Right kidney (tissue), 1 donor: Measurements from ENCODE around the gene ETFA.

Source experiments
- DNase-seq: peaks from one replicate; pipeline ENCODE4 v3.0.0-alpha.2; 2016

The ETFA gene

GRCh38 chr15:76221085-76221767 is 90.0 kb downstream of the ETFA start:
- no peak for DNase-seq

GRCh38 chr15:76217882-76218217 is 93.4 kb downstream of the ETFA start:
- no peak for DNase-seq

DNA sequence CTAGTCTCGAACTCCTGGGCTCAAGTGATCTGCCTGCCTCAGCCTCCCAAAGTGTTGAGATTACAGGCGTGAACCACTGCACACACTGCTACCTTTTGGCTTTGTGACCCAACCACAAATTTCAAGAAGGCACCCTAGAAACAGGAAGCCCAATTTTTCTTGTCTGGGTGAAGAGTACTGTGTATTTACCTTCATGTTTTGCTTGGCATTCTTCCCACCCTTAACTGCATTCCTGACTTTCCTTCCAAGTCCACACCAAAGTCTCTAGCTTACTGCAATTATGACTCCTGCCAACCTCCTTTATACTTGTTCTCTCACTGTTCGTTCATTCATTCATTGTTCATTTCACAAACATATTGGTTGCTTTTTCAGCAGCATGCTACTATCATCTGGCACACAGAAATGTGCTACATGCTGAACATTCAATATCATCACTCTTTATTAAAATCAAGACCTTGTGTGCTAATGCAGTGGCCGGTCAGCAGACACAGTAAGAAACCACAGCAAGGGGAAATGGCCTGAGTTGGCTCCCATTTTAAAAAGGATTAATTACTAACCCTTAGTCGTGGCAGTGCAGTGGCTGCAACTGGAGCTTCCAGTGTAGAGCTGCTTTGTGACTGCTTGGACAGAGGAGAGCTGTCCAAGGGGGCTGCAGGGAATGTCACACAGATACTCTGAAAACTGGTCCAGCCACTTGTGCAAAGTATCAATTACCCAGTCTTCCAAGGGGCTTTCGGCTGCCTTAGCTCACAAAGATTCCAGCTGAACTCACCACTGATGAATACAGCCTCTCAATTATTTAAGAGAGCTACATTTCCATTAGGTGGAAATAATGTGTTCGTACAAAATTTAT is 94.0 kb downstream of the ETFA start:
- no peak for DNase-seq

DNA sequence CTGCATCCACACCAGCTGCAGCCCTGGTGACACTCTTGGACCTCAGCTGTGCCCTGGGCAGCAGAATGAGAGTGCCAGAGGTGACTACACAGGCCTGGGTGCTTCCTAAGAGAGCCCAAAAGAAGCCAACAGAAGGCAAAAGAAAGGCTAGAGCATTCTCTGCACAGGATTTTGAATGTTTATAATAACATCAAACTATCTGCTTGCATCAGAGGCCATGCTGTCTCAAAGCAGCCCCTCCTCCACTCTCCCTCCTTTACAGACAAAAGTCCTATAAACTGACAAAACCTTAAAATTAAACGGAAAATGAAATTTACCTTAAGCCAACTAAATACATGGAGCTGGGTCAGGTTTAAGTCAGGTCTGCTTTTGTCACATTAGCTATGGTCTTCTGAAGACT is 95.6 kb downstream of the ETFA start:
- no peak for DNase-seq

- DNase-seq = no peak
Measured at GRCh38 chr15:76209942-76210341, 101.3 kb downstream of the ETFA start.

DNA sequence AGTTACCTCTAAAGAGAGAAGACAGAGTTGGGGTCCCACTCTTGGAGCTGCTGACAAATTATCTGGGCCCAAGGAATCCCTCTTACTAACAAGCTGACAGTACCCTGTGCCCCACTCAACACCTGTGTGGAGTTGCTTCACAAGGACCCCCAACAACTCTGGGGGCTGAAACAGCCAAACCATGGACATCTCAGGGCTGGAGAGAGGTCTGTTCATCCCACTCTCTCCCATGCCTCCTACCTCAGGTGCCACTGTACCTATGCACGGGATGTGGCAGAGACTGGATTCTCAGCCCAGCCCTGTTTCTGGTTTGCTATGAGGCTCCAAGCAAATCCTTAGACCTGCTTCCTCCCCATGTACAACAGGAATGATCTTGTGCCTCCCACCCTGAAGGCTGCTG is 101.7 kb downstream of the ETFA start:
- DNase-seq = no peak

DNA sequence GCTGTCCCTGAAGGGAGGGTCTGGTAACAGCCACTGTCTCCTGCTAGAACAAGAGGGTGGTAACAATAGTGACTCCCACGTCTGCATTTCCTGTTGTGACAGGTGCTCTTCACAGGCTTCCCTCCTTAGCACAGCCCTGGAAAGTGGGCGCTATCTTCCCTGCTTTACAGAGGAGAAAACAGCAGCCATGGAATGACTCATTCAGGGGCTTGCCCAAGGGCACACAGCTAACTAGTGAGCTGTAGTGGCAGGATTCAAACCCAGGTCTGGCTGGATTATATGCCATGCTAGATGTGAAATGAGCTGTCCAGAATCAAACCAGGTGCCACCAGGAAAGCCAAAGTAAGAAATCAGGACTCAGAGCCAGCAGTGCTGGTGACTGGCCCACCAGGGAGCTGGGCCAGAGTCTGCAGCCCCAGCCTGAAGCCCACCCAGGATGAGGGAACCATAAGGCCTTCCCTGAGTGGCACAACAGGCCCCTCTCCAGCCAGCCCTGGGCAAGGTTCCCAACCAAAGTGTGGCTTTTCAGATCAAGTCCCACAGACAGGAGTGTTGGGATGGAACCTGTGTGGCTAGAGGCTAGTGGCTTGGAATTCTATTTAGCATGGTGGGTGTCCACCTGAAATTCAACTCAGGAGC is 102.4 kb downstream of the ETFA start:
- no peak for DNase-seq

DNA sequence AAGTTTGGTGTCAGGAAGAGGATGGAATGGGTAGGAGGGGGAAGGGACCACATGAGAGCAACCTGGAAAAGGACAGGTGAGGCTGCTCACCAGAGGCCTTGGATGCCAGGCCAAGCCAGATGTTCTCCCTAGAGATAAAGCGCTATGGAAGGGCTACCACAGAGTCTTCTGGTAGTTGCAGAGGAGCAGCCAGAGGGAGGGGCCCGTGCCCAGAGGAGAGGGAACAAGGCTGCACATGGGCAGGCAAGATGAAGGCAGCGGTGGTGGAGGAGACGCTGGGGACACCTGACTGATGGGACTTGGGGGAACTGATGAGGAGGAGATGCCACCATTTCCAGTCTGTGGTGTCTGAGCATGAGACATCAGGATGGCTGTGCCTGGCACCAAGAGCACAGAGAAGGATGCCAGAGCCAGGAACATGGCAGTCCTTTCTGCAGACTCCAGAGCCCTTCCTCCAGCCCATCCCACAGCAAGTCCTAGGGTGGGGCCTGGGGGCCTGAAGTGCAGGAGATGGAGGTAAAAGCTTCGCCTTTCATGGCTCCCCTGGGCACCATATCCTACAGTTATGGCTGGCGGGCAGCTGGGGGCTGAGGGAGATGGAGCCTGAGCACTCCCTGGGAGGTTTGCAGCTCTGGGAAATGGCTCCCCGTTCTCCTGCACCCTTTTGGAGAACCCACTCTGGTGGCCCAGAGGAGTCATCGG is 103.0 kb downstream of the ETFA start:
- DNase-seq = no peak

GRCh38 chr15:76206325-76206976 is 104.8 kb downstream of the ETFA start:
- DNase-seq = no peak

DNA sequence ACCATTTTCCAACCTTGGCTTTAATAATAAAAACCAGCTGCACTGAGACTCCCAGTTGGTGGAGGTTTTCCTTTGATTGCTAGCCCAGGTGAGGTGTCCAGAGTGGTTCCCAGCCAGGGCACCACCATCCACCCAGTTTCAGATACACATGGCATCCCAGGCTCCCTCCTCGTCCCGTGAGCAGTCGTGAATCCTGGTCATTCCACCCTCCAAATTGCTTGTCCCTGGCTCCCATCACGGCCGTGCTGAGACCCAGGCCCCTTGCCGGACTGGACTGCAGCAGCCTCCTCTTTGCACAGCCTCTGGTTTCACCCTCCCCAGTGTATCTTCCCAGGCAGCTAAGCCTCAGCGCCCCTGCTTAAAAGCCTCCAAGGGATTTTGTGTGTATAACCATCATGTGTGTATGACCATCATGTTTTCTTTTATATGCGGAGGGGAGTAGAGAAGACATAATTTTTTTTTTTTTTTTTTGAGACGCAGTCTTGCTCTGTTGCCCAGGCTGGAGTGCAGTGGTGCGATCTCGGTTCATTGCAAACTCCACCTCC is 106.3 kb downstream of the ETFA start:
- DNase-seq = no peak

- no peak for DNase-seq
Measured at GRCh38 chr15:76204109-76204845, 107.0 kb downstream of the ETFA start.

DNA sequence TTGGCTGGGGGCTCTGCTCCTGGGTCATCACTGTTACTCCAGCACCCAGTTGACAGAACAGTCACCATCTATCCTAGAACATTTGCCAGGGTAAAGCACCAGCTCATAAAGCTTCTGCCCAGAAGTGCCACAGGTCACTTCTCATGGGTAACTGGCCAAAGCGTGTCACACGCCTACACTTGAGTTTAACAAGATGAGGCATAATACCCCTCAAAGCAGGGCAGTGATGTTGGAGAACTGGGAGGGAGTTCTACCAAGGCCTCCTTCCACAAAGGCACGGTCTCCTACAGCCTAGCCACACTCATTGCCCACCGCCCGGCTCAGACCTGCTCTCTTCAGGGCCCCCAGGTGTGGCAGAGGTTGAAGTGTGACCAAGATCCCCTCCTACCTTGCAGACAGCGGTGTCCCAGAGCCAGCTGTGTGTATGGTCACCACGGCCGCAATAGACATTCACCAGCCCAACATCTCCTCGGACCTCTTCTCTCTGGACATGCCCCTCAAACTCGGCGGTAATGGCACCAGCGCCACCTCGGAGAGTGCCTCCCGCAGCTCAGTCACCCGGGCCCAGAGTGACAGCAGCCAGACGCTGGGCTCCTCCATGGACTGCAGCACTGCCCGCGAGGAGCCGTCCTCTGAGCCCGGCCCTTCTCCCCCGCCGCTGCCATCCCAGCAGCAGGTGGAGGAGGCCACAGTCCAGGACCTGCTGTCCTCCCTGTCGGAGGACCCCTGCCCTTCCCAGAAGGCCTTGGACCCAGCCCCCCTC is 107.7 kb downstream of the ETFA start:
- no peak for DNase-seq

GRCh38 chr15:76201536-76202255 is 109.6 kb downstream of the ETFA start:
- no peak for DNase-seq

- DNase-seq = no peak
Measured at GRCh38 chr15:76200641-76201105, 110.6 kb downstream of the ETFA start.

GRCh38 chr15:76200083-76200465 is 111.2 kb downstream of the ETFA start:
- DNase-seq = no peak

DNA sequence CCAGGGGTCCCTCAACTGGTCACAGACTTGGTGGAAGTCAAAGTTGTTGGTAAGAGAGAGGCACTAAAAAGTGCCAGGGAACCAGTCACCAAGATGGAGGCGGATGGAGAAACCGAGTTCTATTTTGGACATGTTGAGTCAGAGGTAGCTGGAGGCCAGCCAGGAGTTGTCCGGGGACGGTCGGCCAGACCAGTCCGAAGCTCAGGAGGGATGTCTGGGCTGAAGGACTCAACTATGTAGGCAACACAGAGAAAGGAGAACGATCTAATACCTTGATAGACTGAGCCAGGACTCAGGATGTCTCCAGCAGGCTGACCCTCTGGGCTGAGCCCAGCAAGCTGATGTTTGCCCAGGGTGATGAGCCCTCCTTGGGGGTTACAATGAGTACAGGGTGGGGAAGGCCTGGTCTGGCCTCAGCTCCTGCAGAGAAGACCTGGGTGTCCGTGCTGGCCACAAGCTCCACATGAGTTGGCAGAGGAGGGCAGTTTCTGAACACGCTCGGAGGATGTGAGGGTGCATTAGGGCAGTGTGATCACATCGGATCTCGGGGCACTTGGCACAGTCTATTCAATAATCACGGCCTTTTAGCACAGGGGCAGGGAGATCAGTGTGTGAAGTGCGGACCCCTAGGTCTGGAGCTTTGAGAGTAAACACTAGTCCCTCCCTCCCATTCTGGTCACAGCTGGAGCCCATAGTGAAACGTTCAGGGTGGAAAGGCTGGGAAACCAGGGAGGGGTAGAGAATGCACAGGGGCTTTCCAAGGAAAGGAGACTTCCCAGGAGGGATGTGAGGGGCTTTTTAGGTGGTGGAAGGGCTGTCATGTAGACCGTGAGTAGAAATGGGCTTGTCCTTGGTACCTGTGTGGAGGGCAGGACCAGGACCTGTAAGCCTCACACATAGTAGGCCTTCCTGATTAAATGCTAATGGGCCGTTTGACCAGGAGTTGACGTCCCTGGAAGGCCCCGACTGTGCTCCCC is 111.9 kb downstream of the ETFA start:
- DNase-seq = no peak

DNA sequence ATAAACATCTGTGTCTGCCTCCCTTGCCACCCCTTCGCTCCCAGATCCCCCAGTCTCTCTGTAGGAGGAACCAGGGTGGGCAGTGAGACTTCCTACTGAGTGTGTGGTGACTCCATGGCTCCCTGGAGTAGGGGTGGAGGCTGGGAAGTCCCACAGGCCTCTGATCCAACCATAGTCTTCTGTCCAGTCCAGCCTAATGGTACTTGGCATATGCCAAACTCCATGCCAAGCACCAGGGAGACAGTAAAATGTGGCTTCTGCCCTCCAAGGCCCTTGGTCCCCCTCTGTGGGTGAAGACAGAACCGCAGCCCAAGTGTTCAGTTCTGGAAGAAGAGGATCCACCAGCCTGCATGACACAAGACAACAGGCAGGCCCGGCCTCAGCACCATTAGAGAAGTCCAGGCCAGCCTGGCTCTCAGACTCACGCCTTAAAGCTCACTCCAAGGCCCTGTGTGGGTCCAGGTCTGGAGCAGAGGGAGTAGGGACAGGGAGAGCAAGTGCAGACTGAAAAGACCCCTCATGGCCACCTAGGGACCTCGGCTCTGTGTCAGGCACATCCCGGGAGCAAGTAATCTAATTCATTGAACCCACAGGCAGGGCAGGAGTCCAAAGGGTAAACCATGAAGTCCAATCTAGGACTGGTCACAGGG is 112.7 kb downstream of the ETFA start:
- no peak for DNase-seq
